HG03575 (cell line): ENCODE measurements around the gene LDAH.
"Not testable (repeated sequence)": the region's sequence is repeated elsewhere in the genome, so short reads cannot be mapped to it uniquely, and the experiment has no call there.

ENCODE experiments used
- ATAC-seq: cut with Tn5 transposase; IDR thresholded peaks from one replicate; pipeline ENCODE4 v1.9.1; 2021; ENCODE audit not compliant: unreplicated experiment, insufficient number of reproducible peaks, low FRiP score; ENCODE audit errors: extremely low read depth

Gene LDAH

DNA sequence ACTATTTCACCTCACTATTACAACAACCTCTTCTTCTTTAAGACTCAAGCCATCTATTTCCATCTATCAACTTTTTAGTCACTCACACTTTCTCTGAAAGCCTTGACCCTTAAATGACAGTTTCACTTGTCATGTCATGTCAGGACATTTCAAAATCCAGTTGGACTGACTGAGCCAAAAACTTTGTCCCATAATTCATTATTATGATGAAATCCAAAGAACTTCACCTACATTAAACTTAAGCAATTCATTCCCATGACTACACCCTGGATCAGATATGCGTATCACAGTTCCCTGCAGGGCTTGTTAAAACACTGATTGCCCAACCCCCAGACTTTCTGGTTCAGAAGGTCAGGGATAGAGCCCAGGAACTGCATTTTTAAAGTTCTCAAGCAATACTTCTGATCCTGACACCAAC, 26.5 kb downstream of the LDAH start:
- ATAC-seq = no peak

DNA sequence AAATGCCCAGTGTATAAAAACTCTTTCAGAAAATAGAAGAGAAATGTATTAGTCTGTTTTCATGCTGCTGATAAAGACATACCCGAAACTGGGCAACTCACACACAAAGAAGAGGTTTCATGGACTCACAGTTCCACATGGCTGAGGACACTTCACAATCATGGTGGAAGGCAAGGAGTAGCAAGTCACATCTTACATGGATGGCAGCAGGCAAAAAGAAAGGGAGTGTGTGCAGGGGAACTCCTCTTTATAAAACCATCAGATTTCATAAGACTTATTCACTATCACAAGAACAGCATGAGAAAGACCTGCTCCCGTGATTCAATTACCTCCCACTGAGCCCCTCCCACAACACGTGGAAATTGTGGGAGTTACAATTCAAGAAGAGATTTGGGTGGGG, 29.0 kb downstream of the LDAH start:
- not testable (repeated sequence) for ATAC-seq

DNA sequence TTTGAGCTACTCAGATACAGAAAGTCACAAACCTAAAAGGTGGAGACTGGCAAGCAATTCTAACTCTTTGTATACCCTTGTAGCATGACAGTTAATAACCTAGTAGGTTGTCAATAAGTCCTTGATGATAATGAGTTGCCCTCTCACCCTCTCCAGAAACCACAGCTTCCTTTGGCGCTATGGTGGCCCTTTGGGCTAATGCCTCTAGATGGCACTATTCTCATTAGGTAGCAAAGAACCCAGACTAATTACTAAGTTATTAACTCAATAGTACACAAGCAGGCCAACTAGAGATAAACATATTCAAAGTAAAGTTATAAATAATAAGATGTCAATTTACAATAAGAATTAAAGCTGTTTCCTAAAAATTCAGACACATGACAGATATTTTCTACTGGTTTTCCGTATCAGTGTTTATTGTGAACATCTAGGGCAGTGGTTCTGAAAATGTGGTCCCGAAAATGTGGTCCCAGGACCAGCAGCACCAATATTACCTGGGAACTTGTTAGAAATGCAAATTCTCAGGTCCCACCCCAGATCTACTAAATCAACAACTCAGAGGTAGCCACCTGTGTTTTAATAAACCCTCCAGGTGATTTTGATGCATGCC, 41.1 kb downstream of the LDAH start:
- no peak for ATAC-seq

DNA sequence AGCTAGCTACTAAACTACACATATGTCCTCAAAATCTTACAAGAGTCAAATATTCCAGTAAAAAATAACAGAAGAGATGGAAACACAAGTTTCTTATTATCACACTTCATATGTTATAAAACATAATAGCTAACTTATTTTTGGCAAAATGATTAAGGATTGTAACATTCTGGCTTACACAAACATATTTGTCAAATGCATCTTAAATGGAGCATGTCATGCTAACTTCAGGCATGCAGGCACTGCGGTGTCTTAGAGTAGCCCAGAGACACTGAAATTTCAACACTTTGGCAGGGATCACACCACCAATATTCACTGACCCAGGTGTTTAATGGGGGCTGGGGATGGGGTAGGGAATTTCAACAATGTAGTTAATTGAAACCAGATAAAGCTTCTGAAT, 51.6 kb downstream of the LDAH start:
- no peak for ATAC-seq

DNA sequence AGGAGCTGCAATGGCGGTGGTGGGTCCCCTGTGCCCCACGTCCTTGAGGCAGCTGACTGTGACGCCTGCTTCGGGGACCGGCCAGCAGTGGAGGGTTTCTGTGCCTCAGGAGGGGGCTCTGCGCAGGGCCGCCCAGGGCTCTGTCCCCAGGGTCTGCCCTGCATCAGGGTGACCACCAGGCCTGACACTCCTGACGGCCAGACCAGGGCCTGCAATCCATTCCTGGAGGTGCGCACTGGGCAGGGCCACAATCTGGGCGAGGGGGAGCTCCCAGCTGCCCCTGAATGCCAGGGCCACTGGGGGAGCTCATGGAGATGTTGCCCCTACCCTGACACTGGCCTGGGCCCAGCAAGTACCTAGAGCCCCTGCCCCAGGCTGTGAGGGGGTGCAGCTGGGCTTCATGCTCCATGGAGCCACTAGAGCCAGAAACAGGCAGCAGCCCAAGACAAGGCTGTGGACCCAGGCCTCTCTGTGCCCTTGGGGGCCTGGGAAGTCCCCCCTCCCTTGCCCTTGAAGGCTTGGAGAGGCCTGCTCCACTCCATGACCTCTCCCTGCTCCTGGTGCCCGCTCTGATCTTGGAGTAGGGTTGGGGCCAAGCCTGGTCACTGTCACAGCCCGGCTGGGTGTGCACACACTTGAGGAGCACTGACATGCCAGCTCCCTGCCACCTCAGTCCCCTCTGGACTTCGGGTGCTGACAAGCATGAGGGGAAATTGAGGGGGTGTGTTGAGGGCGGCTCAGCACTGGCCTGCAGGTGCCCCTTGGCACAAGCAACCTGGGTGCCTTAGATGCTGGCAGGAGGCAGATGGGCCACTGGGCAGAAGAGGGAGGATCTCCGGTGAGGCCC, 55.9 kb downstream of the LDAH start:
- ATAC-seq = no peak

DNA sequence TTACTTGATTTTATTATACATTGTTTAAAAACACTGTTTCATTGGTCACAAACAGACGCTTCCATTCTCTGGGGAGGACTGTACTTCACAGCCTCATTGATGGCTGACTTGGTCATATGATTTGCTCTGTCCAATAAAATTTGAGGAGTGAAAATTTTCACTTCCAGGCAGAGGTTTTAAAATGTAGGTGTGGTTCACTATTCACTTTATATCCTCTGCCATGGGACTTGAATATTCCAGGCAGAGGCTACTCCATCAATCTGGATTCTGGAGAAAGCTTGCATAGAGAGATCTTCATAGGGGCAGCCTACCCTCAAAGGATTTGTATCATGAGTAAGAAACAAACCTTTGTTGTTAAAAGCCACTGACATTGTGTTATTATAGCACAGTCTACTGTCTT, 56.7 kb downstream of the LDAH start:
- no peak for ATAC-seq

DNA sequence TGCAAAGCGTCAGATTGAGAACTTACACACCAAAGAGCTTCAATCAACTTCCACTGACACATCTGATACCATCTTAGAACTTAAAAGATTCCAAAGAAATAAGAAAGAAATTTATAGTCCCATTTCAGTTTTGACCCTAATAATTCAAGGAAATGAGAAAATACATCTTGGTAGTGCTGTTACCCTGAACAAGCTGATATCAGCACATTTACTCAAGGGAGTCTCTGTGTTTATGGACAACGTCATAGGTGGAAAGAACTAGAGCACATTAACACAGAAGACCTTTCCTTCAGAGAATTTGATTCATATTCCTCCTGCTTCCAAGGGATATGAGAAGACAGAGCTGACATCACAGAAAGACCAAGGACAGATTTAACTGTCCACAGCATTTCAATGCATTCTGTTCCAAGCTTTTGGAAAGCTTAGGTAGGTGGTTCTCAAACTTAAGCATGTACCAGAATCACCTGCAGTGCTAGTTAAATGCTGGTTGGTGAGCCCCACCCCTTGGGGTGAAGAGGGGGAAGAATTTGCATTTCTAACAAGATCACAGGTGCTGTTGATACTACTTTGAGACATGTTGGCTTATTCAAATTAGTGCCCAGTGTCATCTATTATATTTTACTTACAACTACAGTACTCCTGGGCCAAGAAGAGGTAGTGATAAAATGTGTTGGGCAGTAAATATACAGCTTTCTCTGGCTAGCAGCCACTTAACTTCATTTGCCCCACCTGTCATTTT, 59.8 kb downstream of the LDAH start:
- ATAC-seq = no peak

DNA sequence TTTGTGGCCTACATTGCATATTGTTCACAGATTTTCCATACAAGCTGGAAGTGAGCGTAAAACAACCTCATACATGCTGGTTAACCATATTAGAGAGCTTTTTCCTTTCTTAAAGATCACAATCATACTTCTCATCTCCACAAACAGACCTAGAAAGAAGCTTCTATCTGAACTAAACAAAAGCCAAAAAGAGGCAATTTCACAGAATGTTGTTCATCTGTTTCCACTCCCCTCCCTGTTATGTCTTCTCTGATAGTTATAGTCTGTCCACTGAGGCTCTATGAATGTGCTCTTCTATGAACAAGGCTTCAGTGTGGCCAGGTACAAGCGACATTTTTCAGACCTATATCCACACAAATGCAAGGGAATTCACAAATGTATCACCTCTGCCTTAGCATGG, 63.4 kb downstream of the LDAH start:
- no peak for ATAC-seq

DNA sequence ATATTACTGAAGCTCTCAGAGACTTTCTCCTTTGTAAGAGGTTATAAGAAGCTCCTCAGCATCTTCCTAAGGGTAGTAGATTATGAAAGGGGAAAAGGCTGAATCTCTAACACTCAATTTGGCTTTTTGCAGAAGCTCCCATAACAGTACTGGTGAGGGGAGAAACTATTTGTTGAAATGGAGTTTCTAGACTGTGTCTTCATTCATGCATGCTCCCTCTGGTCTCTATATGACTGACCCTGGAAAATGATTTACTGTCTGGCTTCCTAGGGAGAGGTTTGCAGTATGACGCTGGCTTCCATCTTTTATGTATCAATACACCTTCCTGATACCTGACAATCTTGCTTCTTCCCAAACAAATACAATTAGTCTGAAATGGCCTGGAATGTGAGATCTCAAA, 63.9 kb downstream of the LDAH start:
- peak; percentile 70 for ATAC-seq

DNA sequence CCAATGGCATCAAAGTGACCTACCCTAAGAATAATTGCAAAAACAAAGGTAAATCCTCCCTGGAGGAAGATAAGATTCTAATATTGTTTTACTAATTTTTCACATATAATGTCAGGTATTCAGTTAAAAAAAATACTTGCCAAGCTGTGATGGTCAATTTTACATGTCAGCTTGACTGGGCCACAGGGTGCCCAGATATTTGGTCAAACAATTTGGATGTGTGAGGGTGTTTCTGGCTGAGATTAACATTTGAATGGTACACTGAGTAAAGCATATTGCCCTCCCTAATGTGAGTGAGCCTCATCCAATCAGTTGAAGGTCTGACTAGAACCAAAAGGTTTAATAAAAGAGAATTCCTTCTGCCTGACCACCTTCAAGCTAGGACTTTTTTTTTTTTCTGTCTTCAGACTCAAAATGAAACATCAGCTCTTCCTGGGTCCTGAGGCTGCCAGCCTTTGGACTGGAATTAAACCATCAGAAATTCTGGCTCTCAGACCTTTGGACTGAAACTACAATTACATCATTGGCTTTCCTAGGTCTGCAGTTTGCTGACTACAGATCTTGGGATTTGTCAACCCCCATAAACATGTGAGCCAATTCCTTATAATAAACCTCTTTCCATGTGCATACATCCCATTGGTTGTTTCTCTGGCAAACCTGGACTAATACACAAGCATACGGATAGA, 65.4 kb downstream of the LDAH start:
- no peak for ATAC-seq

DNA sequence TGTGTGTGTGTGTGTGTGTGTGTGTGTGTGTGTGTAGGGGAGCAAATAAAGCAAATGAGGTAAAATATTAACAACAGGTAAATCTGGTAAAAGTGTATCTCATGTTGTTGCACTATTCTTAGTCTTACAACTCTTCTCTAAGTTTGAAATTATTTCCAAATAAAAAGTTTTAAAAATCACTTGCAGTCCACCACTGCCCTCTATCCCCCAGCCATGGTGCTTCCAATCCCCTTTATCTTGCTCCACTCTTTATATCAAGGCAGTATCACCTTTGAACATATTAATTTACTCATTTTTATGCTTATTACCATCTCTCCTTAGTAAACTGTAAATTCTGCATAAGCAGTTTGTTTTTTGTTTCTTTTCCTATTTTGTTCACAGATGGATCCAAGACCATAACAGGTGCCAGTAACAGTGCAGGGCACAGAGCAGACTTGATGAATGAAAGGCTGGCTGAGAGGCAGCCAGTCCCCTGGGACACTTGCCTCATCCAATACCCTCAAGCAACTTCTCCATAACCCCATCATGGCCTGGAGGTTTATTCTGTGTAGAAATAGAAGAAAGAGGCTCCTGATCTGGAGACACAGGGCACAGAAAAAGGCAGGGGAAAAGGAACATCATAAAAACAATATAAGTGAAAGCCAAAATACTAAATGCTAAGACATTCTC, 67.6 kb downstream of the LDAH start:
- ATAC-seq = no peak

DNA sequence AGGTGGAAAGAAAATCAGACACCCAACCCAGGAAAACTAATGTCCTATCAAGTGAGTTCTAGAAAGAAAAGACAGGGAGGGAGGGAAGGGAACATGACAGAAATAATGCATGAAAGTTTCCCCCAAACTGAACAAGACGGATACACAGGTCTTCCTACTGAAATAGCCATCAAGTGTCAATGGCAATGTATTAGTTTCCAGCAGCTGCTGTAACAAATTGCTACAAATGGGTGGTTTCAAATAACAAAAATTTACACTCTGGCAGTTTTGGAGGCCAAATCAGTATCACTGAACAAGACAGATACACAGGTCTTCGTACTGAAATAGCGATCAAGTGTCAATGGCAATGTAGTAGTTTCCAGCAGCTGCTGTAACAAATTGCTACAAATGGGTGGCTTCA, 70.6 kb downstream of the LDAH start:
- ATAC-seq = no peak

DNA sequence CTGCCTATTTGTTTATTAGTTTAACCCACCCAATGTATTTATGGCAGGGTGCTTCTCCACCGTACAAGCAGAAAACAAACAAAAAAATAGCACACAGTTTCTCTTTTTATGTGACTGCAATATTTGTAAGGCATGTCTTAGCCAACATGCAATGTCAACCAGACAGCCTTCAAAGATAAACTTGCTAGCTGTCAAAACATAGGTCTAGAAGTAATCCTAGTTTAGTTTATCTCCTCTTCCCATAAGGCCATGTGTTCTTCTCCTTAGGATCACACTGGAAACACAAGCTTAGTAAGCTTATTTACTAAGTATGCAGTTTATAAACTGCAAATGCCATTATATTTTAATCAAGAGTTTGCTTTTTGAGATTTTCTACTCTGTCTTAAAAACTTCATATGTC, 75.6 kb downstream of the LDAH start:
- ATAC-seq = no peak

DNA sequence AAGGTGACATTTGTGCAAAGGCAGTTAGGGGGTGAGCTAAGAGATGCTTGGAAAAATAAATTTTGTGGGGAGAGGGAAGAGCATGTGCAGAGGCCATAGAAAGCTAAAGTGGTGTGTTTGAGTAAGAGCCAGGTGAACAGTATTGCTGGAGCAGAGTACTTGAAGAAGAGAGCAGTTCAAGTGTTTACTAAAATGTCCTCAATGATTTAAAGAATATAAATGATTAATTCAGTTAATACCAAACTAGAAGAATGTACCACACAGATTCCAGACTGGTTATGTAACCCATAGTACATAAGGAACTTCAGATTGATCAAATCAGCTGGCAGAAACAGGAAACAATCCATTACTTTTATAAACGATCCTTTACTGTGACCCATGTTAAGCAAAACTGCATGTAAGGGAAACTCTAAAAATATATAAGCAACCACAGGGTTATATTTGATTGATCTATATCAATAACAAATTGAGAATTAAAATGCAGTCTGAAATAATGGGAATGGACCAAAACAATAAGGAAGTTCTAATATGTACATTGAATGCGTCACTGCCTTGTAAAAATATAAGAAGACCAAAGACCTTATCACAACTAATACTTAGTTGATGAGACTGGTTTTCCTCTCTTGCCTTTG, 76.9 kb downstream of the LDAH start:
- no peak for ATAC-seq

DNA sequence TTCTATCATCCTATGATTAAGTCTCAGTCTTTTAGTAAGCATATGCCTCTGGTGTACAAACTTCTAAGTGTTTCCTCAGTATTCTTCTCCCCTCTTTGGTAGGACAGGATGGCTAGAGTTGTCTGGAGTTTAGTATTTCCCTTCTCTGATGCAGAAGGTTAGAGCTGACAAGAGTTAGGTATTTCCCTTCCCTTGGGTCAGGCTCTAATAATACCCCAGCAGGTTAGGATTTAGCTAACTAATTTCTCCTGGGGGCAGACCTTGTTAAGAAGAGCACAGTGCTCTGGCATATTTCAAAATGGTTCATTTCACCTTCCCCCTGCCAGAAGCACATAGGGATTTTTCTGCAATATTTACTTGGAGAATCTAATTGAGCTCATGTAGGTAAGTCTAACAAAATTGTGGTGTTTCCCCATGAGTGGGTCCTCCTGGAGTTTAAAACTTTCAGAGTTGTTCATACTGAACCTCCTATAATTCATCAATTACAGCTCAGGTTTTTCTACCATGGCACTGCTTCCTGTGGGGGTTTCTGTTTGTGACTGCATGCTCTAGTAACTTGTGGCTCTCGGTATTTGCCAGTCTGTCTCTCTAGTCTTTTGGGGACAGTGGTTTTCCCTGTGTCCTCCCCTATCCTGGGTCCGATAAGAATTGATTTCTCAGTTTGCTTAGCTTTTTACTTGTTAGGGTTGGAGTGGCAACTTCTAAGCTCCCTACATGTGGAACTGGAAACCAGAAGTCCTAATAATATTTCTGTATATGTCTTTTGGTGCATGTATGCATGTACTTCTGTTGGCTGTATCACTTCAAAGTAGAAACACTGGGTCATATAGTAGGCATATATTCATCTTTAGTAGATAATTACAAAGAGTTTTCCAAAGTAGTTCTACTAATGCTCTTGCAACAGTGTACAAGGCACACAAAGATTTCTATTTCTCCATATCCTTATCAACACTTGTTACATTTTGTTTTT, 78.2 kb downstream of the LDAH start:
- peak; percentile 88 for ATAC-seq

DNA sequence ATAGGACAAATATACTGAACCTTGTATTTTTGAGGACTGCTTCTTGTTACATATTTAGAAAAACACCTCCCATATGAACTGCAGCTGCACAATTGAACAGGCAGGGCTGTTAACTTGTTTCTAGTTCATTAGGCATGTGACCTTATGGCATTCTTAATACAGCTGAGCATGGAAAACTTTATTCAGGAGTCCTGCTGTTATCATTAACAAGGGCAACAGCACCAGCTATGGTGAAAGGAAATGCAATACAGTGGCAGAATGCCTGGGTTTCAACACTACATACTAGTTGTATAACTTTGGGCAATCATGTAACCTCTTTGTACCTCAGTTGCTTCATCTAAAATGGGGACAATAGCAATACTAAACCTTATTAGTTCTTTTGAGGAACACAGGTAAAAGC, 84.1 kb downstream of the LDAH start:
- no peak for ATAC-seq

DNA sequence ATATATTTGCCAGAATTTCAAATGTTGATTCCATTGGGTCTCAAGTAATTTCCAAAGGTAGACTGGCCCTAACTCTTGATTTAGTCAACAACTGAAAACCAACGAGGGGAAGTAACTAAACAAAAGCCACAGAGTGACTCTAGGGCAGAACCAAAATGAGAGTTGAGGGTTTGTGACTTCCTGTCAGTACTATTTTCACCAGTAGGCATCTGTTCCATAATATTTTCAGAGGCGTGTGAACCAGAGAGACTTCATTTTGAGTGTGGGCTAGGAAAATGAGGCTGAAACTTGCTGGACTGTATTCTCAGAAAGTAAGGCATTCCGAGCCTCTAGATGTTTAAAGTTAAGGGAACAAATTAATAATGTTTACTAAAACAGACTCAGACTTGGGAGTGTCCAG, 85.4 kb downstream of the LDAH start:
- ATAC-seq = peak; percentile 50
